Measurements from ENCODE around the gene SMCO1. TPM values are rescaled to one million over a fixed set of nuclear protein-coding genes. Genes with fewer than 3 reads are reported as not detected.
"Not testable (repeated sequence)": the region's sequence is repeated elsewhere in the genome, so short reads cannot be mapped to it uniquely, and the experiment has no call there.

SMCO1 gene
- polyA plus RNA-seq, 3 donors = not detected

DNA sequence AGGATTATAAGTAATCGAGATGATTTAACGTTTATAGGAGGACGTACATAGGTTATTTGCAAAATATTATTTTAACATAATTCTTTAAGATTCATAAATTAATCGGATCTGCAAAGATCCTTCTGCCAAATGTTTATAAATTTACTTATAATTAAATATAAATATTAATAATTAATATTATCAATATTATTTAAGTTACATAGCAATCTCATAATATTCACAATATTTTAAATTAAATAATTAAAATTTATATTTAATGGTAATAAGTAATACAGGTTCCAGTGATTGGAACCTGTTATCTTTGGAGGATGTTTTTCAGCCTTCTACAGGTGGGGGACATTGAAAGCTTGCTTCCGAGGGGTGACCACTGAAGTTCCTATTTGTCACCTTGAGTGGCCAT lies 37.1 kb upstream of the SMCO1 start:
- Histone ChIP-seq H2AFZ (ENCODE audit: insufficient read depth, low read depth, low read length, poor library complexity, severe bottlenecking) (no peak overlapping the region), H3K4me3 (replicated peaks in 1 of 3; ENCODE audit: low read depth in 2 of 3, low read length in 3 of 3) (no peak overlapping the region), H3K27ac (ENCODE audit: low read depth in 1 of 2, low read length in 2 of 2) (no peak overlapping the region), H3K9me3 (replicated peaks in 1 of 2; ENCODE audit: control insufficient read depth in 1 of 2, insufficient read depth in 1 of 2, low read length in 2 of 2) (peaks cover 18 to 20% of the 10 kb centered on the region in 2 donors), H3K4me1 (ENCODE audit: control insufficient read depth in 1 of 2, insufficient read depth in 2 of 2, low read length in 2 of 2) (peaks cover 17 to 22% of the 10 kb centered on the region in 2 donors), H3K36me3 (replicated peaks in 1 of 2; ENCODE audit: control insufficient read depth in 1 of 2, insufficient read depth in 2 of 2, low read length in 2 of 2) (no peaks in the 10 kb centered on the region), H3K4me2 (replicated peaks; ENCODE audit: extremely low read depth, low read length, poor library complexity, severe bottlenecking) (no peak overlapping the region), H3K9ac (ENCODE audit: insufficient read depth, low read length, poor library complexity, severe bottlenecking) (no peak overlapping the region), H3K27me3 (ENCODE audit: control insufficient read depth in 2 of 2, insufficient read depth in 2 of 2, low read length in 2 of 2) (no peaks in the 10 kb centered on the region), H4K20me1 (ENCODE audit: insufficient read depth, low read length) (no peaks in the 10 kb centered on the region), H3K79me2 (ENCODE audit: insufficient read depth, low read length) (no peaks in the 10 kb centered on the region)
- H3K4me1 Mint-ChIP-seq = peaks cover 22% of the 10 kb centered on the region
- peaks cover 4 to 10% of the 10 kb centered on the region in 2 donors for H3K36me3 Mint-ChIP-seq
- no peak for DNase-seq
- peaks cover 15 to 31% (median 26%) of the 10 kb centered on the region in 7 donors for H3K9me3 Mint-ChIP-seq
- intact Hi-C loops (cut with micrococcal nuclease) = no loop called here
- WGBS (ENCODE audit: insufficient coverage) = no CpG with 5 or more reads among the region's 5 CpGs
- no peak for TF ChIP-seq CTCF (IDR thresholded peaks at IDR 0.05)
- H3K27ac Mint-ChIP-seq = no peak overlapping the region
- H3K4me3 Mint-ChIP-seq = no peak overlapping the region
- peaks cover 0 to 2% (median 0%) of the 10 kb centered on the region in 3 donors for H3K27me3 Mint-ChIP-seq (ENCODE audit: low read depth in 3 of 3)

DNA sequence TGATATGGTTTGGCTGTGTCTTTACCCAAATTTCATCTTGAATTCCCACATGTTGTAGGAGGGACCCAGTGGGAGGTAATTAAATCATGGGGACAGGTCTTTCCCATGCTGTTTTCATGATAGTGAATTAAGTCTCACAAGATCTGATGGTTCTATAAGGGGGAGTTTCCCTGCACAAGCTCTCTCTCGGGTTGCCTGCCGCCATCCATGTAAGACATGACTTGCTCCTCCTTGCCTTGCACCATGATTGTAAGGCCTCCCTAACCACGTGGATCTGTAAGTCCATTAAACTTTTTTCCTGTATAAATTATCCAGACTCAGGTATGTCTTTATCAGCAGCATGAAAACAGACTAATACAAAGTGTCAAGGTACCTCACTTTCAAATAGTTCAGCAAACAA lies 35.0 kb upstream of the SMCO1 start:
- H3K4me3 ChIP-seq (replicated peaks in 1 of 3; ENCODE audit: low read depth in 2 of 3, low read length in 3 of 3); H3K27ac Mint-ChIP-seq; H2AFZ ChIP-seq (ENCODE audit: insufficient read depth, low read depth, low read length, poor library complexity, severe bottlenecking); H3K36me3 Mint-ChIP-seq; H3K79me2 ChIP-seq (ENCODE audit: insufficient read depth, low read length); H3K9ac ChIP-seq (ENCODE audit: insufficient read depth, low read length, poor library complexity, severe bottlenecking); DNase-seq; H3K27ac ChIP-seq (ENCODE audit: low read depth in 1 of 2, low read length in 2 of 2); H3K4me3 Mint-ChIP-seq; H3K4me2 ChIP-seq (replicated peaks; ENCODE audit: extremely low read depth, low read length, poor library complexity, severe bottlenecking); H3K36me3 ChIP-seq (replicated peaks in 1 of 2; ENCODE audit: control insufficient read depth in 1 of 2, insufficient read depth in 2 of 2, low read length in 2 of 2); H4K20me1 ChIP-seq (ENCODE audit: insufficient read depth, low read length); H3K27me3 Mint-ChIP-seq (ENCODE audit: low read depth in 3 of 3); H3K27me3 ChIP-seq (ENCODE audit: control insufficient read depth in 2 of 2, insufficient read depth in 2 of 2, low read length in 2 of 2); intact Hi-C loops (cut with micrococcal nuclease): not testable (repeated sequence)
- Mint-ChIP-seq H3K9me3 (peaks cover 15 to 31% (median 26%) of the 10 kb centered on the region in 7 donors), H3K4me1 (peaks cover 17% of the 10 kb centered on the region)
- Histone ChIP-seq H3K9me3 (replicated peaks in 1 of 2; ENCODE audit: control insufficient read depth in 1 of 2, insufficient read depth in 1 of 2, low read length in 2 of 2) (peaks cover 18 to 20% of the 10 kb centered on the region in 2 donors), H3K4me1 (ENCODE audit: control insufficient read depth in 1 of 2, insufficient read depth in 2 of 2, low read length in 2 of 2) (peaks cover 16 to 18% of the 10 kb centered on the region in 2 donors)
- 81% methylated on average over 2 of the region's 3 CpGs for WGBS (ENCODE audit: insufficient coverage)

- 100% methylated on average over 1 of the region's 1 CpG for WGBS (ENCODE audit: insufficient coverage)
Observed at GRCh38 chr3:196549312-196549711, 34.2 kb upstream of the SMCO1 start.

More at GRCh38 chr3:196549312-196549711, 34.2 kb upstream of the SMCO1 start:
- peaks cover 15 to 31% (median 26%) of the 10 kb centered on the region in 7 donors for H3K9me3 Mint-ChIP-seq
- H3K4me1 Mint-ChIP-seq; H3K36me3 Mint-ChIP-seq; H3K27me3 Mint-ChIP-seq (ENCODE audit: low read depth in 3 of 3); H3K4me2 ChIP-seq (replicated peaks; ENCODE audit: extremely low read depth, low read length, poor library complexity, severe bottlenecking); H3K79me2 ChIP-seq (ENCODE audit: insufficient read depth, low read length); H3K27me3 ChIP-seq (ENCODE audit: control insufficient read depth in 2 of 2, insufficient read depth in 2 of 2, low read length in 2 of 2); H3K4me3 Mint-ChIP-seq; DNase-seq; H3K4me3 ChIP-seq (replicated peaks in 1 of 3; ENCODE audit: low read depth in 2 of 3, low read length in 3 of 3); H3K4me1 ChIP-seq (ENCODE audit: control insufficient read depth in 1 of 2, insufficient read depth in 2 of 2, low read length in 2 of 2); H3K27ac Mint-ChIP-seq; H3K36me3 ChIP-seq (replicated peaks in 1 of 2; ENCODE audit: control insufficient read depth in 1 of 2, insufficient read depth in 2 of 2, low read length in 2 of 2); H2AFZ ChIP-seq (ENCODE audit: insufficient read depth, low read depth, low read length, poor library complexity, severe bottlenecking); H3K27ac ChIP-seq (ENCODE audit: low read depth in 1 of 2, low read length in 2 of 2); intact Hi-C loops (cut with micrococcal nuclease); H3K9ac ChIP-seq (ENCODE audit: insufficient read depth, low read length, poor library complexity, severe bottlenecking); H4K20me1 ChIP-seq (ENCODE audit: insufficient read depth, low read length): not testable (repeated sequence)
- peaks cover 18 to 20% of the 10 kb centered on the region in 2 donors for H3K9me3 ChIP-seq (replicated peaks in 1 of 2; ENCODE audit: control insufficient read depth in 1 of 2, insufficient read depth in 1 of 2, low read length in 2 of 2)
